ENCODE results near the gene TPSAB1.

Gene TPSAB1

GRCh38 chr16:1206786-1207185, 33.7 kb upstream of the TPSAB1 start:
- intact Hi-C loops (cut with DNase I) = no loop called here
- no peak for DNase-seq

- intact Hi-C loops (cut with DNase I) = no loop called here
- DNase-seq = no peak
These were observed 32.2 kb upstream of the TPSAB1 start for GRCh38 chr16:1208239-1208830.

- no peak for DNase-seq
- intact Hi-C loops (cut with DNase I) = no loop called here
These were observed 31.4 kb upstream of the TPSAB1 start for GRCh38 chr16:1209081-1209480.

GRCh38 chr16:1210461-1210860, 30.0 kb upstream of the TPSAB1 start:
- intact Hi-C loops (cut with DNase I) = no loop called here
- DNase-seq = no peak

- intact Hi-C loops (cut with DNase I) = no loop called here
- peak in 39 of 42 donors; percentile 23 to 83 (median 61) for DNase-seq
These were observed 28.8 kb upstream of the TPSAB1 start for GRCh38 chr16:1211451-1212268.

GRCh38 chr16:1212616-1213194, 27.8 kb upstream of the TPSAB1 start:
- intact Hi-C loops (cut with DNase I) = no loop called here
- DNase-seq = no peak

- no peak for DNase-seq
These were observed 27.3 kb upstream of the TPSAB1 start for GRCh38 chr16:1213231-1213630.

GRCh38 chr16:1213796-1214372, 26.6 kb upstream of the TPSAB1 start:
- intact Hi-C loops (cut with DNase I) = no loop called here
- no peak for DNase-seq

More at GRCh38 chr16:1213231-1213630, 27.3 kb upstream of the TPSAB1 start:
- intact Hi-C loops (cut with DNase I) = no loop called here

- intact Hi-C loops (cut with DNase I) = no loop called here
- no peak for DNase-seq
These were observed 25.8 kb upstream of the TPSAB1 start for GRCh38 chr16:1214719-1215118.

- DNase-seq = no peak
- intact Hi-C loops (cut with DNase I) = no loop called here
These were observed 24.8 kb upstream of the TPSAB1 start for GRCh38 chr16:1215574-1216295.

- intact Hi-C loops (cut with DNase I) = no loop called here
- DNase-seq = no peak
These were observed 24.2 kb upstream of the TPSAB1 start for GRCh38 chr16:1216296-1216619.

GRCh38 chr16:1216681-1217400, 23.7 kb upstream of the TPSAB1 start:
- peak in 13 of 42 donors; percentile 29 to 72 (median 49) for DNase-seq
- intact Hi-C loops (cut with DNase I) = no loop called here

GRCh38 chr16:1217526-1217925, 23.0 kb upstream of the TPSAB1 start:
- intact Hi-C loops (cut with DNase I) = no loop called here
- no peak for DNase-seq

GRCh38 chr16:1218061-1218929, 22.2 kb upstream of the TPSAB1 start:
- intact Hi-C loops (cut with DNase I) = no loop called here

GRCh38 chr16:1218930-1219611, 21.4 kb upstream of the TPSAB1 start:
- DNase-seq = peak in 1 of 42 donors; percentile 1
- intact Hi-C loops (cut with DNase I) = no loop called here

More at GRCh38 chr16:1218061-1218929, 22.2 kb upstream of the TPSAB1 start:
- no peak for DNase-seq

- peak in 1 of 42 donors; percentile 1 for DNase-seq
- intact Hi-C loops (cut with DNase I) = no loop called here
These were observed 20.3 kb upstream of the TPSAB1 start for GRCh38 chr16:1220098-1220728.

Measured in head of caudate nucleus (tissue), 42 donors.